ENCODE data around the gene SCNN1G. TPM values are rescaled to one million over a fixed set of nuclear protein-coding genes. Genes with fewer than 3 reads are reported as not detected.
A peak's percentile ranks its signal among the peaks of the same experiment; 100 is the strongest.

Gene SCNN1G
- total RNA-seq, 1 experiment from 2014 or later: not detected

DNA sequence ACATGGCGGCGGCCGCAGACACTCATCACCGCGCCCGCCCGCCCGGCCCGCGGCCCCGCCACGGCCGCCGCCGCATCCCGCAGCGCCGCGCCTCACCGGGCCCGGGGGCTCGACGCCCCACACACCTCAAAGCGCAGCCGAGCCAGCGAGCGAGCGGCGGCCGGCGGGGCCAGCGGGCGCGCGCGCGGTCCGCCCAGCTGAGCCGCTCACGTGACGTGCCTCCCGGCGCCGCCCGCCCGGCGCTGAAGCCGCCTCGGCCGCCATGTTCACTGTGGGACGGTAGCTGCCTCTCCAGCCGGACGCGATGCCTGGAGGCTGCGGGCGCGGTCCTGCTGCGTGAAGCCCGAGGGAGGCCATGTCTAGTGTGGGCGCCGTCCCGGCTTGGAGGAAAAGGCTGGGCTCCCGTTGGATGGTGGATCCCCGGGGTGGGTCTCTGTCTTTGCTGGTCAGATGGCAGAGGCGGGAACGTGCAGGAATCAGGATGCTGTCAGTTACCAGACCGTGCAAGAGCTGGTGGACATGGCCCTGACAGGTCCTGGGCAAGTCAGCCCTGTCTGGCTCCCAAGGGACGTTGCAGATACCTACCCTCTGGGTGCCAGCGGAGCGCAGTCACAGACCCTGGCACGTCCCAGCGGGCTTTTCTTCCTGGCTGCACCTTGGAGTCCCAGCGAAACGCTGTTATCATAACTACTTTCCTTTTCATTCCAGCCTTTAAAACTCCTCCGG, 33.1 kb upstream of the SCNN1G start, which contains the start of gene USP31 (continued):
- no peak for TF ChIP-seq ATF3 (IDR thresholded peaks at IDR 0.05)
- TF ChIP-seq TCF7L2 (IDR thresholded peaks at IDR 0.05; ENCODE audit: borderline replicate concordance, extremely low read depth, insufficient read depth, insufficient read length): peak; percentile 77
- TF ChIP-seq EZH2phosphoT487 (IDR thresholded peaks at IDR 0.05; ENCODE audit: borderline replicate concordance): no peak

DNA sequence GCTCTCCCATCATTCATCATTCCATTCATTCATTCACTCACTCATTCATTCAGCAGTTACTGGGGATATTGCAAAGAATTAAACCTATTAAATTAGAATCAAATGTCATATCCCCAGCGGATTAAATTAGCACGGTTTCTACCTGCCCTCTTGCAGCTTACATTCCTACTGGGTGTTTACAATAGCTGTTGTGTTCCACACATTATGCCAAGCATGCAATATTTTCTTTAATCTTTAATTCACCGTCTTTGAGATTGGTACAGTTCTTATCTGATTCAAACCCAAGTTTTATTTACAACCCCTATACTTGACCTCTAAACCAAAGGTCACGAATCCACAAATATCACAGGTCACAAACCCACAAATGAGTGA, 32.6 kb upstream of the SCNN1G start:
- Histone ChIP-seq H3K27me3 (ENCODE audit: insufficient read depth, low read length) (no peaks in the 10 kb centered on the region), H4K20me1 (ENCODE audit: insufficient read depth) (no peaks in the 10 kb centered on the region), H3K79me2 (ENCODE audit: insufficient read depth, low read length) (peaks cover 36% of the 10 kb centered on the region), H3K9me3 (ENCODE audit: control insufficient read depth in 1 of 2, insufficient read depth in 1 of 2, low read depth in 1 of 2, low read length in 2 of 2) (no peaks in the 10 kb centered on the region), H3K27ac (ENCODE audit: low read depth, low read length) (no peak overlapping the region), H3K36me3 (ENCODE audit: control insufficient read depth in 1 of 2, insufficient read depth in 2 of 2, low read length in 2 of 2) (no peaks in the 10 kb centered on the region), H3K4me2 (ENCODE audit: low read length) (peak overlapping the region; percentile 92), H3K4me1 (ENCODE audit: control insufficient read depth in 1 of 2, insufficient read depth in 2 of 2, low read length in 2 of 2) (peaks cover 17 to 31% of the 10 kb centered on the region in 2 experiments), H3K9me2 (ENCODE audit: insufficient read depth) (no peaks in the 10 kb centered on the region), H3K9ac (ENCODE audit: low read length) (no peak overlapping the region), H2AFZ (ENCODE audit: low read depth, low read length, poor library complexity, severe bottlenecking) (peak overlapping the region; percentile 92), H3K4me3 (replicated peaks in 1 of 2; ENCODE audit: low read depth in 1 of 2, low read length in 2 of 2) (peak overlapping the region; percentile 49 to 63)
- ATAC-seq: no peak
- CTCF ChIA-PET: no interaction called here
- RAD21 ChIA-PET (ENCODE audit: low non-redundant PET in 1 of 2, low total read pairs in 2 of 2, uncharacterized antibody in 2 of 2, unreplicated experiment in 2 of 2): no interaction called here
- intact Hi-C loops (cut with micrococcal nuclease): no loop called here
- no peak for DNase-seq (ENCODE audit: low read depth, low spot score)
- BruUV-seq (replicated peaks): no TSS peak
- POLR2A ChIA-PET: no interaction called here
- no peak for TF ChIP-seq EZH2 (IDR thresholded peaks at IDR 0.05)
- TF ChIP-seq, protein P1, sequence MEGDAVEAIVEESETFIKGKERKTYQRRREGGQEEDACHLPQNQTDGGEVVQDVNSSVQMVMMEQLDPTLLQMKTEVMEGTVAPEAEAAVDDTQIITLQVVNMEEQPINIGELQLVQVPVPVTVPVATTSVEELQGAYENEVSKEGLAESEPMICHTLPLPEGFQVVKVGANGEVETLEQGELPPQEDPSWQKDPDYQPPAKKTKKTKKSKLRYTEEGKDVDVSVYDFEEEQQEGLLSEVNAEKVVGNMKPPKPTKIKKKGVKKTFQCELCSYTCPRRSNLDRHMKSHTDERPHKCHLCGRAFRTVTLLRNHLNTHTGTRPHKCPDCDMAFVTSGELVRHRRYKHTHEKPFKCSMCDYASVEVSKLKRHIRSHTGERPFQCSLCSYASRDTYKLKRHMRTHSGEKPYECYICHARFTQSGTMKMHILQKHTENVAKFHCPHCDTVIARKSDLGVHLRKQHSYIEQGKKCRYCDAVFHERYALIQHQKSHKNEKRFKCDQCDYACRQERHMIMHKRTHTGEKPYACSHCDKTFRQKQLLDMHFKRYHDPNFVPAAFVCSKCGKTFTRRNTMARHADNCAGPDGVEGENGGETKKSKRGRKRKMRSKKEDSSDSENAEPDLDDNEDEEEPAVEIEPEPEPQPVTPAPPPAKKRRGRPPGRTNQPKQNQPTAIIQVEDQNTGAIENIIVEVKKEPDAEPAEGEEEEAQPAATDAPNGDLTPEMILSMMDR (IDR thresholded peaks at IDR 0.05 in 2 of 3, conservative IDR thresholded peaks at IDR 0.05 in 1 of 3; ENCODE audit: borderline replicate concordance in 1 of 3, insufficient read depth in 1 of 3, low read depth in 2 of 3, low read length in 2 of 3): no peak
- no peak for TF ChIP-seq ATF3 (IDR thresholded peaks at IDR 0.05)
- TF ChIP-seq EGR1 (IDR thresholded peaks at IDR 0.05; ENCODE audit: low read depth): no peak
- TF ChIP-seq SIN3A (IDR thresholded peaks at IDR 0.05; ENCODE audit: low read depth): no peak
- TF ChIP-seq, protein P2, sequence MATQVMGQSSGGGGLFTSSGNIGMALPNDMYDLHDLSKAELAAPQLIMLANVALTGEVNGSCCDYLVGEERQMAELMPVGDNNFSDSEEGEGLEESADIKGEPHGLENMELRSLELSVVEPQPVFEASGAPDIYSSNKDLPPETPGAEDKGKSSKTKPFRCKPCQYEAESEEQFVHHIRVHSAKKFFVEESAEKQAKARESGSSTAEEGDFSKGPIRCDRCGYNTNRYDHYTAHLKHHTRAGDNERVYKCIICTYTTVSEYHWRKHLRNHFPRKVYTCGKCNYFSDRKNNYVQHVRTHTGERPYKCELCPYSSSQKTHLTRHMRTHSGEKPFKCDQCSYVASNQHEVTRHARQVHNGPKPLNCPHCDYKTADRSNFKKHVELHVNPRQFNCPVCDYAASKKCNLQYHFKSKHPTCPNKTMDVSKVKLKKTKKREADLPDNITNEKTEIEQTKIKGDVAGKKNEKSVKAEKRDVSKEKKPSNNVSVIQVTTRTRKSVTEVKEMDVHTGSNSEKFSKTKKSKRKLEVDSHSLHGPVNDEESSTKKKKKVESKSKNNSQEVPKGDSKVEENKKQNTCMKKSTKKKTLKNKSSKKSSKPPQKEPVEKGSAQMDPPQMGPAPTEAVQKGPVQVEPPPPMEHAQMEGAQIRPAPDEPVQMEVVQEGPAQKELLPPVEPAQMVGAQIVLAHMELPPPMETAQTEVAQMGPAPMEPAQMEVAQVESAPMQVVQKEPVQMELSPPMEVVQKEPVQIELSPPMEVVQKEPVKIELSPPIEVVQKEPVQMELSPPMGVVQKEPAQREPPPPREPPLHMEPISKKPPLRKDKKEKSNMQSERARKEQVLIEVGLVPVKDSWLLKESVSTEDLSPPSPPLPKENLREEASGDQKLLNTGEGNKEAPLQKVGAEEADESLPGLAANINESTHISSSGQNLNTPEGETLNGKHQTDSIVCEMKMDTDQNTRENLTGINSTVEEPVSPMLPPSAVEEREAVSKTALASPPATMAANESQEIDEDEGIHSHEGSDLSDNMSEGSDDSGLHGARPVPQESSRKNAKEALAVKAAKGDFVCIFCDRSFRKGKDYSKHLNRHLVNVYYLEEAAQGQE (IDR thresholded peaks at IDR 0.05; ENCODE audit: low read depth): no peak
- TF ChIP-seq, protein P3, sequence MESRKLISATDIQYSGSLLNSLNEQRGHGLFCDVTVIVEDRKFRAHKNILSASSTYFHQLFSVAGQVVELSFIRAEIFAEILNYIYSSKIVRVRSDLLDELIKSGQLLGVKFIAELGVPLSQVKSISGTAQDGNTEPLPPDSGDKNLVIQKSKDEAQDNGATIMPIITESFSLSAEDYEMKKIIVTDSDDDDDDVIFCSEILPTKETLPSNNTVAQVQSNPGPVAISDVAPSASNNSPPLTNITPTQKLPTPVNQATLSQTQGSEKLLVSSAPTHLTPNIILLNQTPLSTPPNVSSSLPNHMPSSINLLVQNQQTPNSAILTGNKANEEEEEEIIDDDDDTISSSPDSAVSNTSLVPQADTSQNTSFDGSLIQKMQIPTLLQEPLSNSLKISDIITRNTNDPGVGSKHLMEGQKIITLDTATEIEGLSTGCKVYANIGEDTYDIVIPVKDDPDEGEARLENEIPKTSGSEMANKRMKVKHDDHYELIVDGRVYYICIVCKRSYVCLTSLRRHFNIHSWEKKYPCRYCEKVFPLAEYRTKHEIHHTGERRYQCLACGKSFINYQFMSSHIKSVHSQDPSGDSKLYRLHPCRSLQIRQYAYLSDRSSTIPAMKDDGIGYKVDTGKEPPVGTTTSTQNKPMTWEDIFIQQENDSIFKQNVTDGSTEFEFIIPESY (IDR thresholded peaks at IDR 0.05; ENCODE audit: extremely low read depth, insufficient replicate concordance, low read length): no peak
- TF ChIP-seq ELF1 (IDR thresholded peaks at IDR 0.05; ENCODE audit: borderline replicate concordance, low read depth): no peak
- no peak for TF ChIP-seq EZH2phosphoT487 (IDR thresholded peaks at IDR 0.05; ENCODE audit: borderline replicate concordance)
- no peak for TF ChIP-seq SP1 (IDR thresholded peaks at IDR 0.05; ENCODE audit: low read depth)
- TF ChIP-seq TCF7L2 (IDR thresholded peaks at IDR 0.05; ENCODE audit: borderline replicate concordance, extremely low read depth, insufficient read depth, insufficient read length): no peak
- no peak for TF ChIP-seq POLR2A (IDR thresholded peaks at IDR 0.05; ENCODE audit: borderline replicate concordance, extremely low read depth, insufficient read depth, insufficient read length)
- no peak for TF ChIP-seq CEBPB (IDR thresholded peaks at IDR 0.05; ENCODE audit: low read depth)
- no peak for TF ChIP-seq ZNF274 (IDR thresholded peaks at IDR 0.05; ENCODE audit: low read depth, low read length)
- TF ChIP-seq YY1 (IDR thresholded peaks at IDR 0.05; ENCODE audit: extremely low read depth, insufficient replicate concordance, low read depth, low read length): no peak

Measured in HCT116 (cell line).